Mesothelial cell of epicardium (in vitro differentiated cells): ENCODE measurements around the gene CNN3. TPM values are rescaled to one million over a fixed set of nuclear protein-coding genes. Genes with fewer than 3 reads are reported as not detected.

Experiments
- DNase-seq, 2 experiments: peaks; one replicate each; pipeline ENCODE4 v3.0.0; 2021; ENCODE audit warnings: low spot score in 2 of 2; ENCODE audit not compliant: unreplicated experiment in 2 of 2
- H3K27ac Mint-ChIP-seq: 2 replicates; pipeline ENCODE4 v1.8.0; 2021; ENCODE audit warnings: mixed read lengths
- H3K27me3 Mint-ChIP-seq: 2 replicates; pipeline ENCODE4 v1.8.0; 2021; ENCODE audit warnings: low read depth, mixed read lengths
- H3K36me3 Mint-ChIP-seq: 2 replicates; pipeline ENCODE4 v1.8.0; 2021; ENCODE audit warnings: mixed read lengths
- H3K4me1 Mint-ChIP-seq: 2 replicates; pipeline ENCODE4 v1.8.0; 2021; ENCODE audit warnings: mixed read lengths
- H3K4me3 Mint-ChIP-seq: 2 replicates; pipeline ENCODE4 v1.8.0; 2021; ENCODE audit warnings: mild to moderate bottlenecking, moderate library complexity, mixed read lengths
- H3K9me3 Mint-ChIP-seq: 2 replicates; pipeline ENCODE4 v1.8.0; 2021; ENCODE audit warnings: mixed read lengths
- total RNA-seq: library from RNA; stranded (reverse); gene quantifications from 3 replicates; pipeline ENCODE4 v1.2.1, GENCODE V29; 2021
- TF ChIP-seq, protein P1 (sequence below): fragments of 200-600 bp; sonication (generic); IDR thresholded peaks from one replicate; pipeline ENCODE4 v1.5.0; 2021; ENCODE audit warnings: antibody characterized with exemption; ENCODE audit not compliant: unreplicated experiment

Gene CNN3
- total RNA-seq, 1 donor from 2014 or later, result 247 TPM

DNA sequence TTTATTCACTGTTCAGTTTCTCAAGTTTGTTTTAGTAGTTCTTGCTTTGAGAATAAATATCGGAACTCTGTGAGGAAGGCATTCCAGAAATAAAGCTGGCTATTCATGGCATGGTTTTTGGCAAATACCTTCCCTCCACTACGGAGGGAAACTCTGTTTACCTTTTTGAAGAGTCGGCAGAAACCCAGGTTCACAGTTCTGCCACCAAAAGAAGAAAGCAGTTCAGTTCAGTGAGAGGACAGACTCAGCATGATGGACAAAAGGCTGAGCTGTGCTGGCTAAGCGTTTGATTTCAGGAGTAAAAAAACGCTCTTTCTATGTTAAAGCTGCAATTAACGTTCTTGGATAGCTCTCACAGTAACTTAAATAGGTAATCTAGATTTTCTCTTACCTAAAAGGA is 42.4 kb downstream of the CNN3 start:
- Mint-ChIP-seq H3K4me3 (peak overlapping the region; percentile 1), H3K4me1 (peaks cover 17% of the 10 kb centered on the region)

DNA sequence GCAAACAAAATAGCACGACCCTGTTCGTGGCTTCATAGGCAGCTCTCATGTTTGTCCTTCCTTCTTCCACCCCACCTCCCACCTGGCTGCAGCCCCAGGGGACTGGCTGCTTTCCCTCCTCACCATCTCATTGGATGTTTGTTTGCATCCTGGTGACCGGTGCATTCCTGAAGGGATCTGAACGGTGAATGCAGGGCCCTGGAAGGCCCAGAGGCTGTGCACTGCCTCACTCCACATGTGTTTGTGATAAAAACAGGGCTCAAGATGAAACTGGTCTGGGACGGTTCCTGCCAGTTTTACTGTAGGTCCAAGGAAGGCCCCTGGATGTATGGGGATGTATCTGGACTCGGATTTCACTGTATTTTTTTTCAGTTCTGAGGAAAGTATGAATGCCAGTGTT is 42.8 kb downstream of the CNN3 start:
- H3K4me3 Mint-ChIP-seq, result peak overlapping the region; percentile 1
- H3K4me1 Mint-ChIP-seq, result peaks cover 17% of the 10 kb centered on the region
- H3K27ac Mint-ChIP-seq, result peak overlapping the region; percentile 95
- no peaks in the 10 kb centered on the region for H3K27me3 Mint-ChIP-seq
- DNase-seq, result peak in 1 of 2 experiments; percentile 56
- H3K9me3 Mint-ChIP-seq, result no peaks in the 10 kb centered on the region
- H3K36me3 Mint-ChIP-seq, result peaks cover 2% of the 10 kb centered on the region
- TF ChIP-seq, protein P1, sequence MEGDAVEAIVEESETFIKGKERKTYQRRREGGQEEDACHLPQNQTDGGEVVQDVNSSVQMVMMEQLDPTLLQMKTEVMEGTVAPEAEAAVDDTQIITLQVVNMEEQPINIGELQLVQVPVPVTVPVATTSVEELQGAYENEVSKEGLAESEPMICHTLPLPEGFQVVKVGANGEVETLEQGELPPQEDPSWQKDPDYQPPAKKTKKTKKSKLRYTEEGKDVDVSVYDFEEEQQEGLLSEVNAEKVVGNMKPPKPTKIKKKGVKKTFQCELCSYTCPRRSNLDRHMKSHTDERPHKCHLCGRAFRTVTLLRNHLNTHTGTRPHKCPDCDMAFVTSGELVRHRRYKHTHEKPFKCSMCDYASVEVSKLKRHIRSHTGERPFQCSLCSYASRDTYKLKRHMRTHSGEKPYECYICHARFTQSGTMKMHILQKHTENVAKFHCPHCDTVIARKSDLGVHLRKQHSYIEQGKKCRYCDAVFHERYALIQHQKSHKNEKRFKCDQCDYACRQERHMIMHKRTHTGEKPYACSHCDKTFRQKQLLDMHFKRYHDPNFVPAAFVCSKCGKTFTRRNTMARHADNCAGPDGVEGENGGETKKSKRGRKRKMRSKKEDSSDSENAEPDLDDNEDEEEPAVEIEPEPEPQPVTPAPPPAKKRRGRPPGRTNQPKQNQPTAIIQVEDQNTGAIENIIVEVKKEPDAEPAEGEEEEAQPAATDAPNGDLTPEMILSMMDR, result no peak

More for the DNA sequence above, 42.4 kb downstream of the CNN3 start:
- Mint-ChIP-seq H3K36me3 (peaks cover 4% of the 10 kb centered on the region), H3K27ac (peak overlapping the region; percentile 95), H3K9me3 (no peaks in the 10 kb centered on the region), H3K27me3 (no peaks in the 10 kb centered on the region)
- TF ChIP-seq, protein P1, result no peak
- DNase-seq, result no peak

DNA sequence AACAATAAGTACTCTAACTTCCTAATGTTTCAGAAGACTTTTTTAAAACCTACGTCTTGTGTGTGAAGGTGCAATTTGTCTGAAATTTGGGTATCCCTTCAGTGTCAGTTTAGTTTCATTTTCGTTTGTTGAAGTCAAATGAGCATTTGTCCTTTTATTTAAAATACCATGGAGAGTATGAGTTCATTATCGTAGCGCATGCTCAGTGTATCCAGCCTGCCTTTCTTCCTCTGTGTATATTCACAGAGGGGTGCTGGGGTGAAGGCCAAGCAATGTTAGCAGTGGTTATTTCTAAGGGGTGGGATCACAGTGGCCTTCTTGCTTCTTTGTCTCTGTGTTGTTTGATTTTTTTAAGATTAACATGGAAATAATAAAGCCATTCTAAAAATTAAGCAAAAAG is 43.2 kb downstream of the CNN3 start:
- H3K4me1 Mint-ChIP-seq, result peaks cover 17% of the 10 kb centered on the region
- peak overlapping the region; percentile 95 for H3K27ac Mint-ChIP-seq
- TF ChIP-seq, protein P1, result no peak
- no peak overlapping the region for H3K4me3 Mint-ChIP-seq
- no peaks in the 10 kb centered on the region for H3K9me3 Mint-ChIP-seq
- no peaks in the 10 kb centered on the region for H3K27me3 Mint-ChIP-seq
- DNase-seq, result no peak
- H3K36me3 Mint-ChIP-seq, result peaks cover 3% of the 10 kb centered on the region

DNA sequence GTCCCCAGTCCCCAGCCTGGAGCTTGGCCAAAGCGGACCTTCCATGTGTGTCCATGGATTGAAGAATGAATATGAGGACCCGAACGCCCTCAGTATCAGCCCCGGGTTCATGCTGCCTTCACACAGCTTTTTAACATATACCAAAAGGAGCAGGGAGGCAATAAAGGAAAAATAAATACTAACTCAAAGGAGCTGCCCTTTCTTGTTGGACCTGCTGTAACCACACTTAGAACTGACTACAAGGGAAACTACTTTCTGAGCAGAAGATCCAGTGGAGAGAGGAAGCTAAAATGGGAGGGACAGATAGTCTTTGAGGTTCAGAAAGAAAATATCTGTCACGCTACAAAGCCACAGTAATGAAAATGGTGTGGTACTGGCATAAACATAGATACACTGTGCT is 48.6 kb downstream of the CNN3 start:
- Mint-ChIP-seq H3K4me3 (no peak overlapping the region), H3K36me3 (peaks cover 7% of the 10 kb centered on the region), H3K27me3 (no peaks in the 10 kb centered on the region), H3K9me3 (no peaks in the 10 kb centered on the region), H3K27ac (no peak overlapping the region), H3K4me1 (peaks cover 10% of the 10 kb centered on the region)
- TF ChIP-seq, protein P1, result no peak
- DNase-seq, result no peak

DNA sequence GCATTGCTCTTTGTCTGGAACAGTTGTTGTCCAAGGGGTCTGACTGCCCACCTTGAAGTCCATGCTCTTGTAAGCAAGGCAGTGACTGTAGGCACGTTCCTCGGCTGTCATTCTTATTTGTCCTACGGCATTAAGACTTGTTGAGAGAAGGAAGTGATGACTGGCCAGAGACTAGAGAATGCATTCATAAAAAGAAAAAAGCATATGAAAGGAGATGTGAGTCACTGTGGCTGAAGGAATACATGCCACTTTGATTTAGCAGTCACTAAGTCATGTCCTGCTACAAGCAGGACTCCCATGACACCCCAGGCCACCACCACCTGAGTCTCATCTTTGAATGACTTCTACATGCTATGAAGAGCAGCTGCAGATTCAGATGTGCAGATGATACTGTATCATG is 50.5 kb downstream of the CNN3 start:
- Mint-ChIP-seq H3K27ac (no peak overlapping the region), H3K9me3 (no peaks in the 10 kb centered on the region), H3K4me1 (peaks cover 19% of the 10 kb centered on the region), H3K4me3 (no peak overlapping the region), H3K27me3 (no peaks in the 10 kb centered on the region), H3K36me3 (peaks cover 7% of the 10 kb centered on the region)
- TF ChIP-seq, protein P1, result no peak
- no peak for DNase-seq

DNA sequence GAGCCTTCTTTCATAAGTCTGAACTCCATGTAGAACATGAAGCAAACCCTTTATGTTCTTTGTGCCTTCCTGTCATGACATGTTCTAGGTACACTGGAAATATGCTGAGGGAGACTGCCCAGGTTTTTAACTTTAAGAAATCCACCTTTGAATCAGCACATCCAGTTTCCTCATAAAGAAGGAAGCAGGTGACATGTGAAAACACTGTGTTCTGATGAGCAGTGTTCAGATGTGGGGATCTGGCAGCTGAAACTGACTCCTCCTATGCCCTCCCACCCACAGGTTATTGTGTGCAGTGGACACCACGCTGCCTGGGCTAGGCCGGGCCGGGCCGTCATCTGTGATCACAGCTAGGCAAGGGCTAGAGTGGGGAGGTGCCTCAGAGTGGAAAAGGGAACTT is 51.1 kb downstream of the CNN3 start:
- H3K36me3 Mint-ChIP-seq, result peaks cover 7% of the 10 kb centered on the region
- no peak overlapping the region for H3K27ac Mint-ChIP-seq
- TF ChIP-seq, protein P1, result no peak
- DNase-seq, result no peak
- H3K27me3 Mint-ChIP-seq, result no peaks in the 10 kb centered on the region
- no peaks in the 10 kb centered on the region for H3K9me3 Mint-ChIP-seq
- H3K4me1 Mint-ChIP-seq, result peaks cover 19% of the 10 kb centered on the region
- H3K4me3 Mint-ChIP-seq, result no peak overlapping the region
